HEK293 (cell line): ENCODE results near the gene PAX9.

Source experiments
- CTCF ChIA-PET: fragments of 350-600 bp; formaldehyde crosslinking; extraction: SDS; loops from one replicate; lab custom pipeline; 2021; ENCODE audit warnings: antibody characterized with exemption; lab: Yijun Ruan, JAX
- POLR2A ChIA-PET: fragments of 300-600 bp; formaldehyde crosslinking; extraction: SDS; loops from one replicate; lab custom pipeline; 2020; ENCODE audit warnings: antibody characterized with exemption, inconsistent platforms; lab: Yijun Ruan, JAX
- H3K27ac ChIP-seq: fragments of 200-500 bp; sonication (Bioruptor generic); 2 replicates; pipeline ENCODE4 v1.5.1; 2014; ENCODE audit warnings: low read depth, low read length, control low read depth, inconsistent platforms; ENCODE audit errors: extremely low read depth
- H3K36me3 ChIP-seq, 2 experiments: fragments of 200-500 bp in 1 of 2; sonication (Bioruptor generic) in 1 of 2; 1 replicate in 1 of 2; 2 replicates in 1 of 2; pipeline ENCODE4 v1.5.1; 2014 to 2017; ENCODE audit warnings: inconsistent platforms in 2 of 2, low read length in 2 of 2; ENCODE audit not compliant: control insufficient read depth in 2 of 2, insufficient read depth in 1 of 2
- H3K4me1 ChIP-seq: fragments of 200-500 bp; sonication (Bioruptor generic); 2 replicates; pipeline ENCODE4 v1.5.1; 2014; ENCODE audit warnings: mild to moderate bottlenecking, low read length, inconsistent platforms; ENCODE audit not compliant: control insufficient read depth, insufficient read depth
- H3K4me3 ChIP-seq: 2 replicates; pipeline ENCODE4 v1.5.1; 2011; ENCODE audit warnings: low read depth, mild to moderate bottlenecking, control low read depth, low read length, moderate library complexity
- H3K9me3 ChIP-seq: fragments of 200-500 bp; sonication (Bioruptor generic); 2 replicates; pipeline ENCODE4 v1.5.1; 2014; ENCODE audit warnings: low read depth, low read length, inconsistent platforms; ENCODE audit not compliant: control insufficient read depth, insufficient read depth
- GLIS1 ChIP-seq: fragments of 450-650 bp; formaldehyde crosslinking; IDR thresholded peaks from 2 replicates; pipeline ENCODE4 v1.5.1; 2016; ENCODE audit warnings: missing biosample characterization, missing genetic modification characterization
- PRDM1 ChIP-seq: fragments of 450-650 bp; formaldehyde crosslinking; IDR thresholded peaks from 2 replicates; pipeline ENCODE4; 2016; ENCODE audit warnings: missing biosample characterization, missing genetic modification characterization
- YY1 ChIP-seq: fragments of 450-650 bp; formaldehyde crosslinking; IDR thresholded peaks from 2 replicates; pipeline ENCODE4 v1.5.1; 2018; ENCODE audit warnings: missing biosample characterization, missing genetic modification characterization
- ZNF133 ChIP-seq: fragments of 450-650 bp; formaldehyde crosslinking; IDR thresholded peaks from 2 replicates; pipeline ENCODE4 v1.5.1; 2016; ENCODE audit warnings: missing biosample characterization, missing genetic modification characterization
- ZNF202 ChIP-seq: fragments of 450-650 bp; formaldehyde crosslinking; IDR thresholded peaks from 2 replicates; pipeline ENCODE4 v1.5.1; 2016; ENCODE audit warnings: missing biosample characterization, missing genetic modification characterization, borderline replicate concordance
- ZNF292 ChIP-seq: fragments of 450-650 bp; formaldehyde crosslinking; IDR thresholded peaks from 2 replicates; pipeline ENCODE4 v1.5.1; 2016; ENCODE audit warnings: low read depth, missing biosample characterization, missing genetic modification characterization, borderline replicate concordance
- ZNF335 ChIP-seq: fragments of 450-650 bp; formaldehyde crosslinking; conservative IDR thresholded peaks from 2 replicates; pipeline ENCODE4 v1.5.1; 2016; ENCODE audit warnings: missing biosample characterization, missing genetic modification characterization
- ZNF341 ChIP-seq: fragments of 450-650 bp; formaldehyde crosslinking; IDR thresholded peaks from 2 replicates; pipeline ENCODE4; 2016; ENCODE audit warnings: low read depth, missing biosample characterization, missing genetic modification characterization
- ZNF354C ChIP-seq: fragments of 450-650 bp; formaldehyde crosslinking; IDR thresholded peaks from 2 replicates; pipeline ENCODE4 v1.5.1; 2016; ENCODE audit warnings: missing biosample characterization, missing genetic modification characterization, low read depth, borderline replicate concordance
- ZNF596 ChIP-seq: fragments of 450-650 bp; IDR thresholded peaks from 2 replicates; pipeline ENCODE4 v1.5.0; 2018; ENCODE audit warnings: missing biosample characterization, mild to moderate bottlenecking, missing genetic modification characterization, moderate library complexity
- ZNF600 ChIP-seq: fragments of 450-650 bp; formaldehyde crosslinking; IDR thresholded peaks from 2 replicates; pipeline ENCODE4 v1.5.1; 2016; ENCODE audit warnings: missing biosample characterization, missing genetic modification characterization
- ZNF658 ChIP-seq: fragments of 450-650 bp; formaldehyde crosslinking; IDR thresholded peaks from 2 replicates; pipeline ENCODE4; 2016; ENCODE audit warnings: missing biosample characterization, missing genetic modification characterization
- TF ChIP-seq, protein P1 (sequence below): sonication (generic); formaldehyde crosslinking; IDR thresholded peaks from 2 replicates; pipeline ENCODE4 v1.8.1; 2022; ENCODE audit warnings: mild to moderate bottlenecking, moderate library complexity, missing genetic modification reagents
- TF ChIP-seq, protein P2 (sequence below): fragments of 450-650 bp; formaldehyde crosslinking; IDR thresholded peaks from 2 replicates; pipeline ENCODE4 v1.5.1; 2016; ENCODE audit warnings: missing biosample characterization, missing genetic modification characterization
- TF ChIP-seq, protein P3 (sequence below): fragments of 450-650 bp; formaldehyde crosslinking; IDR thresholded peaks from 2 replicates; pipeline ENCODE4 v1.5.1; 2016; ENCODE audit warnings: missing biosample characterization, missing genetic modification characterization
- TF ChIP-seq, protein P4 (sequence below): fragments of 450-650 bp; formaldehyde crosslinking; IDR thresholded peaks from 2 replicates; pipeline ENCODE4 v1.5.1; 2016; ENCODE audit warnings: missing biosample characterization, missing genetic modification characterization

PAX9 gene

DNA sequence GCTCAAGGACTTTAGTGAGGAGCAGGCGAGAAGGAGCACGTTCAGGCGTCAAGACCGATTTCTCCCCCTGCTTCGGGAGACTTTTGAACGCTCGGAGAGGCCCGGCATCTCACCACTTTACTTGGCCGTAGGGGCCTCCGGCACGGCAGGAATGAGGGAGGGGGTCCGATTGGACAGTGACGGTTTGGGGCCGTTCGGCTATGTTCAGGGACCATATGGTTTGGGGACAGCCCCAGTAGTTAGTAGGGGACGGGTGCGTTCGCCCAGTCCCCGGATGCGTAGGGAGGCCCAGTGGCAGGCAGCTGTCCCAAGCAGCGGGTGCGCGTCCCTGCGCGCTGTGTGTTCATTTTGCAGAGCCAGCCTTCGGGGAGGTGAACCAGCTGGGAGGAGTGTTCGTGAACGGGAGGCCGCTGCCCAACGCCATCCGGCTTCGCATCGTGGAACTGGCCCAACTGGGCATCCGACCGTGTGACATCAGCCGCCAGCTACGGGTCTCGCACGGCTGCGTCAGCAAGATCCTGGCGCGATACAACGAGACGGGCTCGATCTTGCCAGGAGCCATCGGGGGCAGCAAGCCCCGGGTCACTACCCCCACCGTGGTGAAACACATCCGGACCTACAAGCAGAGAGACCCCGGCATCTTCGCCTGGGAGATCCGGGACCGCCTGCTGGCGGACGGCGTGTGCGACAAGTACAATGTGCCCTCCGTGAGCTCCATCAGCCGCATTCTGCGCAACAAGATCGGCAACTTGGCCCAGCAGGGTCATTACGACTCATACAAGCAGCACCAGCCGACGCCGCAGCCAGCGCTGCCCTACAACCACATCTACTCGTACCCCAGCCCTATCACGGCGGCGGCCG is 1.1 kb downstream of the PAX9 start:
- Histone ChIP-seq H3K9me3 (no peaks in the 10 kb centered on the region), H3K4me3 (peak overlapping the region; percentile 67), H3K4me1 (peaks cover 15% of the 10 kb centered on the region), H3K36me3 (peaks cover 15 to 26% of the 10 kb centered on the region in 2 experiments; a peak in 2 of 3 replicates), H3K27ac (peak overlapping the region; percentile 72; the same call in 1 of the 2 replicates)
- TF ChIP-seq, protein P1, sequence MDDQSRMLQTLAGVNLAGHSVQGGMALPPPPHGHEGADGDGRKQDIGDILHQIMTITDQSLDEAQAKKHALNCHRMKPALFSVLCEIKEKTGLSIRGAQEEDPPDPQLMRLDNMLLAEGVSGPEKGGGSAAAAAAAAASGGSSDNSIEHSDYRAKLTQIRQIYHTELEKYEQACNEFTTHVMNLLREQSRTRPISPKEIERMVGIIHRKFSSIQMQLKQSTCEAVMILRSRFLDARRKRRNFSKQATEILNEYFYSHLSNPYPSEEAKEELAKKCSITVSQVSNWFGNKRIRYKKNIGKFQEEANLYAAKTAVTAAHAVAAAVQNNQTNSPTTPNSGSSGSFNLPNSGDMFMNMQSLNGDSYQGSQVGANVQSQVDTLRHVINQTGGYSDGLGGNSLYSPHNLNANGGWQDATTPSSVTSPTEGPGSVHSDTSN (CRISPR knock-in tag): peak; percentile 39; the same call in 1 of the 2 replicates
- TF ChIP-seq ZNF341 (peak; percentile 53), ZNF354C (no peak)
- TF ChIP-seq, protein P2, sequence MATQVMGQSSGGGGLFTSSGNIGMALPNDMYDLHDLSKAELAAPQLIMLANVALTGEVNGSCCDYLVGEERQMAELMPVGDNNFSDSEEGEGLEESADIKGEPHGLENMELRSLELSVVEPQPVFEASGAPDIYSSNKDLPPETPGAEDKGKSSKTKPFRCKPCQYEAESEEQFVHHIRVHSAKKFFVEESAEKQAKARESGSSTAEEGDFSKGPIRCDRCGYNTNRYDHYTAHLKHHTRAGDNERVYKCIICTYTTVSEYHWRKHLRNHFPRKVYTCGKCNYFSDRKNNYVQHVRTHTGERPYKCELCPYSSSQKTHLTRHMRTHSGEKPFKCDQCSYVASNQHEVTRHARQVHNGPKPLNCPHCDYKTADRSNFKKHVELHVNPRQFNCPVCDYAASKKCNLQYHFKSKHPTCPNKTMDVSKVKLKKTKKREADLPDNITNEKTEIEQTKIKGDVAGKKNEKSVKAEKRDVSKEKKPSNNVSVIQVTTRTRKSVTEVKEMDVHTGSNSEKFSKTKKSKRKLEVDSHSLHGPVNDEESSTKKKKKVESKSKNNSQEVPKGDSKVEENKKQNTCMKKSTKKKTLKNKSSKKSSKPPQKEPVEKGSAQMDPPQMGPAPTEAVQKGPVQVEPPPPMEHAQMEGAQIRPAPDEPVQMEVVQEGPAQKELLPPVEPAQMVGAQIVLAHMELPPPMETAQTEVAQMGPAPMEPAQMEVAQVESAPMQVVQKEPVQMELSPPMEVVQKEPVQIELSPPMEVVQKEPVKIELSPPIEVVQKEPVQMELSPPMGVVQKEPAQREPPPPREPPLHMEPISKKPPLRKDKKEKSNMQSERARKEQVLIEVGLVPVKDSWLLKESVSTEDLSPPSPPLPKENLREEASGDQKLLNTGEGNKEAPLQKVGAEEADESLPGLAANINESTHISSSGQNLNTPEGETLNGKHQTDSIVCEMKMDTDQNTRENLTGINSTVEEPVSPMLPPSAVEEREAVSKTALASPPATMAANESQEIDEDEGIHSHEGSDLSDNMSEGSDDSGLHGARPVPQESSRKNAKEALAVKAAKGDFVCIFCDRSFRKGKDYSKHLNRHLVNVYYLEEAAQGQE (tag by site-specific recombination): no peak
- POLR2A ChIA-PET: interaction anchor here (1.9 kb wide), 1 partner anchor 13 kb away, joined by 3 read pairs; no protein-coding TSS in a partner anchor
- CTCF ChIA-PET: interaction anchor here (1.9 kb wide), 1 partner anchor 13 kb away, joined by 6 read pairs; no protein-coding TSS in a partner anchor

DNA sequence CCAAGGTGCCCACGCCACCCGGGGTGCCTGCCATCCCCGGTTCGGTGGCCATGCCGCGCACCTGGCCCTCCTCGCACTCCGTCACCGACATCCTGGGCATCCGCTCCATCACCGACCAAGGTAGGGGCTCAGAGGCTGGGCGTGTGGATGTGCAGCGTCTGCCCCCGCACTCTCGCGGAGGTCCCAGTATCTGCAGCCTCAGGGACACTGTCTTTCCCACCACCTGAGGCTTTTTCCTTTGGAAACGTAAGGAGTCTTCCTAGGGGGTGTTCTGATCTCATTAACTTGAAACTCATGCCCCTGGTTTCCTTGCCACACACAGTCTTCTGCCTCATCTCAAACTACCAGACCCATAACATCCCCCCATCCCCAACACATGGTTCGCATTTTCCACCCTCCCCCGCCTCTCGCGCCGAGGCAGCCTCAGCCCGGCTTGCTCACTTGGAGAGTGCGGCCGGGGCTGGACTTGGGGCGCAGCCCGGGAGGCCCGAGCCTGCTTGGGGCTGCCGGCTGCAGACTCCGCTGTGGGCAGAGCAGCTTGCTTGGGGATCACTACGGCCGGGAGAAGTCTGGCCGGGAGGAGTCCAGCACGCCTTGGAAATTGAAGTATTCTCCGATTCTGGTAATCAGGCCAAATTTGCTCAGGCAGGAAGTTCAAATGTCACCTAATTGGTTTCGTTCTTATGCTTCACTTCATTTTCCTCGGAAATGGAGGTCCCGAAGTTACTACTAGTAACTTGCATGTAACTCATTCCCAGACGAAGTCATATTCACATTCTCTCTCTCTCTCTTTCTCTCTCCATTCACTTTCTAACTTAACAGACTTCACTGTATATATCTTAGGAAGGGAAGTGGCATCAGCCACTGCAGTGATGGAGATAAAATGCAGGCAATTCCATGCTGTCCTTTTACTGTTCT is 2.0 kb downstream of the PAX9 start:
- Histone ChIP-seq H3K27ac (peak overlapping the region; percentile 39; the same call in 1 of the 2 replicates), H3K4me3 (peak overlapping the region; percentile 17), H3K4me1 (peaks cover 15% of the 10 kb centered on the region), H3K9me3 (no peaks in the 10 kb centered on the region), H3K36me3 (peaks cover 15 to 29% of the 10 kb centered on the region in 2 experiments)
- TF ChIP-seq ZNF600 (tag by site-specific recombination) (peak; percentile 64; the same call in 1 of the 2 replicates), GLIS1 (tag by site-specific recombination) (peak; percentile 69), ZNF596 (tag by site-specific recombination) (peak; percentile 75), ZNF658 (tag by site-specific recombination) (no peak), PRDM1 (peak; percentile 64), ZNF335 (no peak), ZNF292 (no peak), ZNF202 (peak; percentile 26; the same call in 1 of the 2 replicates), ZNF133 (no peak), YY1 (tag by site-specific recombination) (no peak)
- TF ChIP-seq, protein P3, sequence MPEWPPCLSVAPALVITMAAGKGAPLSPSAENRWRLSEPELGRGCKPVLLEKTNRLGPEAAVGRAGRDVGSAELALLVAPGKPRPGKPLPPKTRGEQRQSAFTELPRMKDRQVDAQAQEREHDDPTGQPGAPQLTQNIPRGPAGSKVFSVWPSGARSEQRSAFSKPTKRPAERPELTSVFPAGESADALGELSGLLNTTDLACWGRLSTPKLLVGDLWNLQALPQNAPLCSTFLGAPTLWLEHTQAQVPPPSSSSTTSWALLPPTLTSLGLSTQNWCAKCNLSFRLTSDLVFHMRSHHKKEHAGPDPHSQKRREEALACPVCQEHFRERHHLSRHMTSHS (tag by site-specific recombination): no peak
- TF ChIP-seq, protein P2 (tag by site-specific recombination): no peak
- TF ChIP-seq, protein P4, sequence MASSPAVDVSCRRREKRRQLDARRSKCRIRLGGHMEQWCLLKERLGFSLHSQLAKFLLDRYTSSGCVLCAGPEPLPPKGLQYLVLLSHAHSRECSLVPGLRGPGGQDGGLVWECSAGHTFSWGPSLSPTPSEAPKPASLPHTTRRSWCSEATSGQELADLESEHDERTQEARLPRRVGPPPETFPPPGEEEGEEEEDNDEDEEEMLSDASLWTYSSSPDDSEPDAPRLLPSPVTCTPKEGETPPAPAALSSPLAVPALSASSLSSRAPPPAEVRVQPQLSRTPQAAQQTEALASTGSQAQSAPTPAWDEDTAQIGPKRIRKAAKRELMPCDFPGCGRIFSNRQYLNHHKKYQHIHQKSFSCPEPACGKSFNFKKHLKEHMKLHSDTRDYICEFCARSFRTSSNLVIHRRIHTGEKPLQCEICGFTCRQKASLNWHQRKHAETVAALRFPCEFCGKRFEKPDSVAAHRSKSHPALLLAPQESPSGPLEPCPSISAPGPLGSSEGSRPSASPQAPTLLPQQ: no peak
- ChIA-PET POLR2A (no interaction called here), CTCF (interaction anchor here (1.9 kb wide), 1 partner anchor 14 kb away, joined by 6 read pairs; no protein-coding TSS in a partner anchor)
